NOMO-1 (cell line): Measurements from ENCODE around the gene TMEM201.
A peak's percentile ranks its signal among the peaks of the same experiment; 100 is the strongest.
"Not testable (repeated sequence)": the region's sequence is repeated elsewhere in the genome, so short reads cannot be mapped to it uniquely, and the experiment has no call there.

ENCODE experiments used
- DNase-seq, 2 experiments: peaks; one replicate each; lab custom pipeline; 2025; ENCODE audit not compliant: unreplicated experiment in 2 of 2; lab: John Stamatoyannopoulos, UW

The TMEM201 gene

DNA sequence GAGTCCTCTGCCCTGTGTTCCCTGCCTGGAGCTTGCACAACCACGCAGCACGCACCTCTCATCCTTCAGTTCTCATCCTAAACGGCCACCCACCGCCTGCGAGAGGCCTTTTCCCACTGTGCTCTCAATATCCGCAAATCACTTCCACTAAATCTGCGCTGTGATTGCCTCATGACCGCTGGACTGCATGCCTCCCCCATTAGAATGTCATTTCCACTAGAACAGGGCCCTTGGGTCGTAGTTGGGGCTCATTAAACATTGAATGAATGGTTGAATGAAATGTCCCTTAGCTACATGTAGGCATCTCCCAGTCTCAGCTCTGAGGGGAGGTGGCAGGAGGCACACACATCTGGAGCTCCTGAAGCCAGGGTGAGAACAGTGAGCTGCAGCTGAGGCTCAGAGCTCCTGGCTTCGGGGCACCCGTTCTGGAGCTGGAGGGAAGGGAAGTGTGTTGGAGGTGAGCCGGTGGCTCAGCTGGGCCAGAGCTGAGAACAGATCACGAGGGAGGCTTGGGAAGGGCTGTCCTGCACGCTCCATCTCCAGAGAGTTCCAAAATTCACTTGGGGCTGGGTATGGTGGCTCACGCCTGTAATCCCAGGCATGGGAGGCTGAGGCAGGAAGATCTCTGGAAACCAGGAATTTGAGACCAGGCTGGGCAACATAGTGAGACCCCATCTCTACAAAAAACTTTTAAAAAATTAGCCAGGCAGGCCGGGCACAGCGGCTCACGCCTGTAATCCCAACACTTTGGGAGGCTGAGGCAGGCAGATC, 30.4 kb downstream of the TMEM201 start:
- no peak for DNase-seq

DNA sequence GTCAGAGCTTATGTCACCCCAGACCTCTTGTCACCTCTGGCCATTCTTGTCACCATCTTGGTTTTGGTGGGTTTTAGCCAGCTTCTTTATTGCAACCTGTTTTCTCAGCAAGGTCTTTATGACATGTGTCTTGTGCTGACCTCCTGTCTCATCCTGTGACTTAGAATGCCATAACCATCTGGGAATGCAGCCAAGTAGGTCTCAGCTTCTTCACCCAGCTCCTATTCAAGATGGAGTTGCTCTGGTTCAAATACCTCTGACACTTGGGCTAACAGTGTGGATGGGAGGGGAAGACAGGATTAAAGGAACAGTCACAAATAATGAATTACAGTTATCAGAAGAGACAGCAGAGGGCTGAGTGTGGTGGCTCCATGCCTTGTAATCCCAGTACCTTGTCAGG, 32.3 kb downstream of the TMEM201 start:
- no peak for DNase-seq

DNA sequence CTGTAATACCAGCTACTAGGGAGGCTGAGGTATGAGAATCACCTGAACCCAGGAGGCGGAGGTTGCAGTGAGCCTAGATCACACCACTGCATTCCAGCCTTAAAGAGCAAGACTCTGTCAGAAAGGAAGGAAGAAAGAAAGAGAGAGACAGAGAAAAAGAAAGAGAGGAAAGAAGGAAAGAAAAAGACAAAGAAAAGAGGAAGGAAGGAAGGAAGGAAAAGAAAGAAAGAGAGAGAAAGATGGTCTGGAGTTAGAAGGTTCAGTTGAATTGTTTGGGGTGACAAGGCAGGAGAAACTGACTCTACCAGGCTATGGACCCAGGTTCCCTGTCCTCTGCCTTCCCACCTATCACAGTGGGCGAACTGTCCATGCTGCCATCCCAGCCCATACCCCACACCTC, 35.4 kb downstream of the TMEM201 start:
- DNase-seq = no peak

DNA sequence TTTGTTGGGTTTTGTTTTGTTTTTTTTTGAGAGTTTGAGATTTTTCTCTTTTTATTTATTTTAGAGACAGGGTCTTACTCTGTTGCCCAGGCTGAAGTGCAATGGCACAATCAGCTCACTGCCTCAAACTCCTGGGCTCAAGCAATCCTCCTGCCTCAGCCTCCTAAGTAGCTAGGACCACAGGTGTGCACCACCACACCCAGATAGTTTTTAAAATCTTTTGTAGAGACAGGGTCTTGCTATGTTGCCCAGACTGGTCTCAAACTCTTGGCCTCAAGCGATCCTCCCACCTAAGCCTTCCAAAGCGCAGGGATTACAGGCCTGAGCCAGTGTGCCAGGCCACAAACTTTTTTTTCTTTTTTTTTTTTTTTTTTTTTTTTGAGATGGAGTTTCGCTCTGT, 36.3 kb downstream of the TMEM201 start:
- DNase-seq = not testable (repeated sequence)

DNA sequence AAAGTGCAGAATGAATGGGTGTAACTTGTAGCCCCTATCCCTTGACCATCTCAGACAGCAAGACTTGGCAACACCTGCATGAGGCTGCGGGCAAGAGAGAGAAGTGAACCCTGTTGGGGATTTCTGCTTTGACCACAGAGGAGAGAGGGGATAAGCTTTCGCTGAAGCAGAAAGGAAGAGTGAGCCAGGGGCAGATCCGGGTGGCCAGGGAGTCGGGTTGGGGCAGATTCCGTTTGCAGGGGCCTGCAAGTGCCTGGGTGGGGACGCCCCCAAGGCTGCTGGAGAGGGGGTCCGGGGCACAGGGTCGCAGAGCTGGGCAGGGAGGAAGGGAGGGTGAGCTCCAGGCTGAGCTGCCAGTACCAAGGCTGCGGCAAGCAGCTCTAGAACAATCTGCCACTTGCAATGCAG, 37.5 kb downstream of the TMEM201 start:
- no peak for DNase-seq

DNA sequence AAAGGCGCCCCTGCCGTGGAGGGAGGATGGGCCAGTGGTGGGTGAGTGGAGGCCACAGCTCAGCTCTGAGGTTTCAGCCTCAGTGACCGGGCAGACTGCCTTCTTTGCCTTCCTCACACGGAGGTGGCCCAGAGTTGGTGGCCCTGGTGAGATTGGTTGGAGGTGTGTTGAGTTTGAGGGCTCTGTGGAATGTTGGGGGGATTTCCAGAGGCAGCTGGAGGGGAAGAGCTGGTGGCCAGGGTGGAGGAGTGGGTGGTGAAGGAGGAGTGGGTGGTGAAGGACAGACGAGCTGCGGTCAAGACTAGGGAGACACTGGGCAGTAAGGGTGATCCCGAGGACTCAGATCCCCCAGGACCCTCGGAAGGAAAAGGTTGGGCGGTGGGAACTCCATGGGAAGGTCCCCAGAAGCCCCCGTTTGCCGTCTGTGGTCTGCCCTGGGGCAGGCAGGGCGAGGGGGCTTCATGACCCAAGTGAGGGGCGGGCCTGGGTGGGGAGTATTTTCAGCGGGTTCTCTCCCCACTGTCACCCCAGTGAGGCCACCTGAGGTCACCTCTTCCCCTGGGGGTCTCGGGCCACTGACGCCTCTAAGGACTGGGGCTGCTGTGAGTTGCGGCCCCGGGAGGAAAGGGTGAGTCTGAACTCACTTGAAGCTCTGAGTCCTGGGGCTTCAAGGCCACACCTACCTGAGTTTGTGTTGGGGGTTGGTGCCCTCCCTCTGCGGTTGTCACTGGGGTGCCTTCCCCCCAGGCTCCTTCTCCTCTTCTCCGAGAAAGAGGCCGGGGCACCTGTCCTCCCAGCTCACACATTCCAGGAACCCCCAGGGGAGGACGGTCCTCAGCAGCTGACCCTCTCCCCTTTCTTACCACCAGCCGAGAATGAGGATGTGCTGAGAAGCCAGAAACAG, 40.1 kb downstream of the TMEM201 start:
- DNase-seq = peak in 1 of 2 experiments; percentile 37

DNA sequence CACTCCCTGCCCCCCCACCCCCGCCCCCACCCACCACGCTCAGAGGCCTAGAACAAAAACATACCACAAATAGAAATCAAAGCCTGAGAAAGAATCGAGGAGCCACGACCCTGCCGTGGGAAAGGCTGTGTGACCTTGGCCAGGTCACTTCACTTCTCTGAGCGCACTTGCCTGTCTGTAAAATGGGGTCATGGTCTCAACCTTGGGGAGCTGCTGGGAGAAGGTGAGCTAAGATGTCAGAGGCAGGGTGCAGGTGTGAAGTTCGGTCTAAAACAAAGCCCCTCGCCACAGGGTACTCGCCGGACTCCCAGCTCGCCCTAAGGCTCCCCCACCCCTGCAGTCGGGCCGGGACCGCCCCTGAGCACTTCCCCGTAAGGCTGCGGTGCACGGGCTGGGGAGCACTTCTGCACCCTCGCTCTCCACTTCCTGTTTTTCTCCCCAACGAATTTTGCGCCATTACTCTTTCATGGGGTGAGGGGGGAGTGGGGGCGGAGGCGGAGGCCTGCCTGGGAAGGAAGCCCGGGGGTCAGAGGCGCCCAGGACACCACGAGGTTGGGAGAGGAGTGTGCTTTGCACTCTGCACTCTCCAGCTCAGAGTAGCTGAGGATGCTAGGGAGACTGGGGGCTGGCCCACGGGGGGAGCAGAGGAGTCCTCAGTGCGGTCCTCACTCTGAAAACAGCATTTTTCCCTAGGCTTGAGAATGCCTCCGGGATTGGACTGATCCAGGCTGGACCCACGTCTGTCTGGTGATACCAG, 40.9 kb downstream of the TMEM201 start:
- peak; percentile 93 to 97 for DNase-seq

DNA sequence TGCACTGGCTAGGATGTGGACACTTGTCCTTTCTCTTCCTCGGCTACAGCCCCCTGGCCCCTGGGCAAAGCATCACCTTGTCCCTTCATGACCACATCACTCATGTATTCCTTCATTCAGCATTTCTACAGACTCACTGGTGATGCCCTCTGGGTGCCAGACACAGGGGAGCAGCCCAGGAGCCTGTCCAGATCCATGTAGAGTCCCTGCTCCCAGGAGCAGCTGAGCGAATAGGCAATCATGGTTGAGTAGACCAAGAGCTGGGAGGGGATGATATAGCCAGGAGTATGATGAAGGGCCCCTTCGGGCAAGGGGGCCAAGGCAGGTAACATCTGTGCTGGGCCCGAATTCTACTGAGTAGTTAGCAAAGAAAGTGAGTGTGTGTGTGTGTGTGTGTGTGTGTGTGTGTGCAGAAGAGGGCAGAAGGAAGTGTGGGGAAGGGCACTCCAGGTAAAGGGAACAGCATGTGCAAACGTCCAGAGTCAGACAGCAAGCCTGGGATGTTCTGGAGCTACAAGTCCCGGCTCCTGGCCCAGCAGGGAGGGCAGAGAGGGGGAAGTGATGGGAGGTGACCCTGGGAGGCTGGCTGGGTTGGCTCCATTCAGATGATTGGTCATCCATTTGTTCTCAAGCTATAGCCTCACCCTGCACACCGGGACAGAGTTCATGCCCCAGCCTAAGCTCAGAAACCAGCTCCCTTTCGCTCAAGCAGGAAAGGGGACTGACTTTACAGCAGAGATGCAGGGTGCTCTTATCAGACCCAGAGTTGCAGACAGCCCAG, 41.8 kb downstream of the TMEM201 start:
- DNase-seq = peak; percentile 27 to 31

DNA sequence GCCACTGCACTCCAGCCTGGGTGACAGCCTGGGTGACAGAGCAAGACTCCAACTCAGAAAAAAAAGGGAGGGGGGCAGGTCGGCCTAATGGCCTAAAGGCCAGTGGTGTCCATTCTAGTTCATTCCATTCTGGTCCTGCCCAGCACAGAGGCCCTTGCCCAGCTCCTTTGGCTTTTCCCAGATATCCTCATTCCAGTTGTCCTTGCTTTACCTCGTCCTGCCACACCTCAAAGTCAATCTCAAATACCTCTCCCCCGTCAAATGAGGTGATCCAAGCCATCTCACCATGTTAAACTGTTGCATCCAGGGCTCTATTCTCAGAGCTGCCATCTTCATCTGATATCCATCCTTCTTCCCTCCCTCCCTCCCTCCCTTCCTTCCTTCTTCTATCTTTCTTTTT, 42.9 kb downstream of the TMEM201 start:
- DNase-seq = no peak

DNA sequence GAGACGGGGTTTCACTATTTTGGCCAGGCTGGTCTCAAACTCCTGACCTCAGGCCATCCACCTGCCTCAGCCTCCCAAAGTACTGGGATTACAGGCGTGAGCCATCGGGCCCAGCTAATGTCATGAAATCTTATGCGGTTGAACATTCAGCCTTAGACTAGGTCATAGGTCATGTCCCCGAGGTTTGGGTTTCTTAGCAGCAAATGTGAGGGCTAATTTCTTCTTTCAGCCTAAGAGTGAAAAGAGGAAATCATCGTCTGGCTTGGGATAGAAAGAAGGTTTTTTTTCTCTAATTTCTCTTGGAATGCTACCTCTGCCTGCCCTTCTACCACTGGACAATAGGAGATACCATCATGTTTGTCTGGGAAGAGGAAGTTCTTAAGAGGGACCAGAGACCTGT, 44.8 kb downstream of the TMEM201 start:
- DNase-seq = no peak

DNA sequence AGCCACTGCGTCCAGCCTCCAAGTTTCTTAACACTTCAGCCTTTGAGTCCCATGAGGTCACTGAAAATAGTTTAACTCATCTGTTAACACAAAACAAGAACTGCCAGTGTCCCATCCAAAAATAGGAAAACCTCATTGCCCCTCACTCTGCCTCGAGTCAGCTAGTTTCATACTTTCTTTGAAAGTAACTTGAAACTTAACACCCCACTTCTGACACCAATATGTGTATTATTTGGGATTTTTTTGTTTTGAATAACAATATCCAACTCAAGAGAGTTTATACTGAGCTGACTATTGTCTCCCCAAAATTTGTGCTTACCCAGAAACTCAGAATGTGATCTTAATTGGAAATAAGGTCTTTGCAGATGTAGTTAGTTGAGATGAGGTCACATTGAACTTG, 45.9 kb downstream of the TMEM201 start:
- DNase-seq = no peak

DNA sequence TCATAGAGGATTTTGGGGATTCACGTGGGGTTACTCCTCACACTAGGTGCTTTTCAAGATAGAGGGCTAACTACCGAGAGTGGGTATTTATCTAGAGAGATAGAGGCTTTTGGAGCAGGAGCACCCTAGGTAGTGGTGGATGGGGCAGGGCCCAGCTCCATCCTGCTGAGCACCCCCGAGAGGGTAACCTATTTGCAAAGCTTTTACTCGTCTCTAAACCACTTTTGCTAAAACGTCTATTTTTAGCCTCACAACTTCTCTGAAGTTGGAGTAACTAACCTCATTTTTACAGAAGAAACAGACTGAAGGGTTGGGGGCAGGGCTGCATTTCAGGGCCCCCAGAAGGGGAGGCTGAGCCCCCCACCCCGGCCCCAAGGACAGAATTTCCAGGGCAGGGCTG, 50.5 kb downstream of the TMEM201 start:
- no peak for DNase-seq

DNA sequence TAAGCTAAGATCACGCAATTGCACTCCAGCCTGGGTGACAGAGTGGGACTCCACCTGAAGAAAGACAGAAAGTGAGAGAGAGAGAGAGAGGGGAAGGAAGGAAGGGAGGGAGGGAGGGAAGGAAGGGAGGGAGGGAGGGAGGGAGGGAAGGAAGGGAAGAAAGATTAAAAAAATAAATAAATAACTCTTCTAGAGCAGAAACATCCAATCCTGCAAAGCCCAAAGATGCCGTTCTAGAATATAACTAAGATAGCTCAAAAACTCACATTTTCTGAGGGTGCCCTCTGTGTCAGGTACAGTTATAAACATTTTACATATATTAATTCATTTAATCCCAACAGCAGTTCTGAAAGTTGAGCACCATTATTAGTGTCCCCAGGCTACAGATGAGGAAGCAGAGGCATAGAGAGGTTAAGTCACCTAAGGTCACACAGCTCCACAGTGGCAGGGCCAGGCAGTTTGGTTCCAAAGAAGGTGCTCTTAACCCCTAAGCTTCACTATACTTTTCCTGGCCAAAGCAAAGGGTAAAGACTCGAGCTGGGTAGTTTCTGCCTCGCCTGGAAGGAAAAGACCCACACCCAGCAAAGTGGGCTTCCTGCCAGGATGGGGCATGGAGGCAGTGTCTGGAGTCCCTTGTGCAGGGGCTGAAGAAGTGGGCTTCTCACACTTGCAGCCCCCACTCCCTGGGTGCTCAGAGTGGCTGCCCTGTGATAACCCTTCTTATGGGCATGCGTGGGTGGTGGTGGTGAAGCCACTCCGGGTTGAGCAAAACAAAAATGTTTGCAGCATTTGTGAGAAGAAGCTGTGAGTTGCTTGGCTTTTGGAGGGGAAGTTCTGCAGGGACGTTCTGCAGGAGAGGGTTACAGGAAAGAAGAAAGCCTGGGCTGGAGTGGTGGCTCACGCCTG, 54.9 kb downstream of the TMEM201 start:
- DNase-seq = peak in 1 of 2 experiments; percentile 35

DNA sequence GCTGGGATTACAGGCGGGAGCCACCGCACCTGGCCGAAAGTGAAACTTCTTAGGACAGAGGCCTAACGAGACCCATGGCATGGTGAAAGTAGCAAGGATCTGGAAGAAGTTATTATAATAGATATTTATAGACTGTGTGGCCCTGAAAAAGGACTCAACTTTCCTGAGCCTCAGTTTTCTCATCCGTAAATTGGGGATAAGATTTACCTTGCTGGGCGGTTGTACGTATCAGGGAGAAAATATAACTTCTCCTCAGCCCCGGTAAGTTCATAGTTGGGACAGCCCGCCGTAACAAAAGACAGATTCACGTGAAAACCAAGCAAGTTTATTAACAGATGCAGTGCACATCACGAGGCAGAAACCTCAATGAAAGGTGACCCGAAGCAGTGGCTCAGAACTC, 57.3 kb downstream of the TMEM201 start:
- no peak for DNase-seq

DNA sequence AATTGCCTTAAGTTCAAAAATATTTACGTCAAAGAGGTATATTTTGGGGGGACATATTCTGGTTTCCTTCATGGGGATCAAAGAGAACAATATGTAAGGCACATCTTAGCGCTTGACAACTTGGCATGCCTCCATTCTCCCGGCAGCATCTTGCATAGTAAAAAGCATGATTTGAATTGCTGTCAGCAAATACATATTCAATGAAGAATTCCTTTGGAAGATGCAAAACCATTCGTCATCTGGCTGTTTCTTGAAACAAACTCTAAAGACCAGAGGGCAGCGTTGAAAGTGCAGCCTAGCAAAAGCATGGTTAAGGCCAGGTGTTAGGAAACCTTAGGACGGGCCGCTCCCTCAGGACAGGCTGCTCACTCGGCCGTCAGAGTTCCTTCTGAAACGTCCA, 59.5 kb downstream of the TMEM201 start:
- DNase-seq = no peak

DNA sequence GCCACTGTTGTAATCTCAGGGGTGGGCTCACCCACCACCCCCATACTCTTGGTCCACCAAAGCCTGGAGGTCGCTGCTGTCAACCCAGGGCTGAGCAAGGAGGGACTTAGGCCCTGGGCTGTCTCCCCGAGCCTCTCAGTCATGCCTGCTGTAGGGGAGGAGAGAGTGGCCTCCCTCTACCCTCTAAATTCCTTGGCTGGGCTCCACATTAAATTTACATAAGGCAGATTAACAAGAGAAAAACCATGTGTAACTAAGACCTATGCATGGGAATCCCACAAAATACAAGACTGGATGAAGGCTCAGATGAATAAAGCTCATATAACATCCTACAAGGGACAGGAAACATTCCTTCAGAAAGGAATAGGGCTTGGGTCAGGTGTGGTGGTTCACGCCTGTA, 61.1 kb downstream of the TMEM201 start:
- no peak for DNase-seq

DNA sequence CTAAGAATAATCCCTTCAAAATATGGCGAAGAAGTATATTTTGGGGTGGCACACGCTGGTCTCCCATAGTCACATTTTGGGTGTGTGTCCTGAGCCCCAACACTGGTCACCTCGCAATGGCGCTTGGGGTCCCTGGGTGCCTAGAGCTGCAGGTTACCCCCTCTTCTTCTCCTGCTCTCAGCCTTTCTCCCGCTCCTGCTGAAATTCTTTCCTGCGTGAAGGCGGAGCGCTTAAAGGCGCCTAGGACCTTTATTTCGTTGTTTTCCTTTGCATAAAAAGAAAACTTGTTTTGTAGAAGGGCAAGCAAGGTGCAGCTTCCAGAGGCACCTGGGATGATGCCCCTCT, 62.5 kb downstream of the TMEM201 start:
- DNase-seq = no peak

DNA sequence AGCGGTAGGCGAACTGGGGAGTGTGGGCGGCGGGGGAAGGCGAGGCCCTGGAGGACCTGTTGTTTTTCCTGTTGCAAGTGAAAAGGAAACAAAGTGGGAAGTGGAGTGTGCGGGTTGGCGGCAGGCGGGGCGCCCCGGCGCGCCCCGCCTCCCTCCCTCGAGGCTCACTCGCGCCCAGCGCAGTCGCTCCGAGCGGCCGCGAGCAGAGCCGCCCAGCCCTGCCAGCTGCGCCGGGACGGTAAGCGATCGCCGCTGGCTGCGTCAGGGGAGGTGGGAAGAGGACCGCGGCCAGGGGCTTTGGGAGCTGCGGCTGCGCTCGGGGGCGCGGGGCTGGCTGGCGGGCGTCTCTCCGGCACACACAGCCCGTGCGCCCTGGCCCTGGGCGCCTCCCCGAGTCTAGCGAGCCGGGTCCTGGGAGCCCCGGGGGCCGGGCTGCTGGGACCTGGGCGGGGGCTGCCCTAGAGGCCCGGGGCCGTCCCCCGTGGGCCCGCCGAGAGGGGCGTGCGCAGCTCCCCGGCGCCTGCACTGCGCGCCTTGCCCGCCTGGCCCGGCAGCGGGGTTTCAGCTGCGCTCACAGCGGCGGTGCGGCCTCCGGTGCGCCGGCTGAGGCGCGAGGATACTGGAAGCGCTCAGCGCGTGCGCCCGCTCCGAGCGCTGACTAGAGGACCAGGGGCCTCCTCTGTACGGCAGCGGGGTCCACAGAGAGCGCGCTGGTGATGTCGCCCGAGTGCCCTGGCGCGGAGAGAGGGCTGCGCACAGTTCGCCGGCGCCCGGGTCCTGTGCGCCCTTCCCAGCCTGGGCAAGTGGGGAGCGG, 63.1 kb downstream of the TMEM201 start, which contains the start of gene PIK3CD:
Gene PIK3CD (plus strand): TSS at position 167 of the 814 bp plus-strand sequence. CDS start 58,725 bp downstream, outside the sequence.
- peak; percentile 41 to 76 for DNase-seq
